ENCODE results near the gene XRCC5.

XRCC5 gene

GRCh38 chr2:216181953-216182461 lies 72.9 kb downstream of the XRCC5 start:
- H3K36me3 ChIP-seq (ENCODE audit: insufficient read depth, low read length): peaks cover 80% of the 10 kb centered on the region
- peaks cover 2% of the 10 kb centered on the region for H3K9me3 ChIP-seq (ENCODE audit: low read length)
- H2AFZ ChIP-seq (ENCODE audit: low read depth, low read length): no peak overlapping the region
- H3K4me1 ChIP-seq (ENCODE audit: insufficient read depth, low read length): peaks cover 1% of the 10 kb centered on the region
- H3K4me3 ChIP-seq (ENCODE audit: low read length): no peak overlapping the region
- no peaks in the 10 kb centered on the region for H3K27me3 ChIP-seq (ENCODE audit: insufficient read depth, low read length)

- Histone ChIP-seq H3K9me3 (ENCODE audit: low read length) (peaks cover 2% of the 10 kb centered on the region), H2AFZ (ENCODE audit: low read depth, low read length) (no peak overlapping the region), H3K36me3 (ENCODE audit: insufficient read depth, low read length) (peaks cover 71% of the 10 kb centered on the region), H3K27me3 (ENCODE audit: insufficient read depth, low read length) (no peaks in the 10 kb centered on the region), H3K4me3 (ENCODE audit: low read length) (no peak overlapping the region), H3K4me1 (ENCODE audit: insufficient read depth, low read length) (peaks cover 14% of the 10 kb centered on the region)
Measured at GRCh38 chr2:216183462-216183861, 74.3 kb downstream of the XRCC5 start.

GRCh38 chr2:216188559-216188850 lies 79.4 kb downstream of the XRCC5 start:
- H3K9me3 ChIP-seq (ENCODE audit: low read length): no peaks in the 10 kb centered on the region
- no peak overlapping the region for H3K4me3 ChIP-seq (ENCODE audit: low read length)
- no peaks in the 10 kb centered on the region for H3K27me3 ChIP-seq (ENCODE audit: insufficient read depth, low read length)
- peaks cover 22% of the 10 kb centered on the region for H3K4me1 ChIP-seq (ENCODE audit: insufficient read depth, low read length)
- peaks cover 57% of the 10 kb centered on the region for H3K36me3 ChIP-seq (ENCODE audit: insufficient read depth, low read length)
- no peak overlapping the region for H2AFZ ChIP-seq (ENCODE audit: low read depth, low read length)

GRCh38 chr2:216188956-216189355 lies 79.8 kb downstream of the XRCC5 start:
- Histone ChIP-seq H3K27me3 (ENCODE audit: insufficient read depth, low read length) (no peaks in the 10 kb centered on the region), H3K4me1 (ENCODE audit: insufficient read depth, low read length) (peaks cover 22% of the 10 kb centered on the region), H3K4me3 (ENCODE audit: low read length) (no peak overlapping the region), H3K36me3 (ENCODE audit: insufficient read depth, low read length) (peaks cover 57% of the 10 kb centered on the region), H3K9me3 (ENCODE audit: low read length) (no peaks in the 10 kb centered on the region), H2AFZ (ENCODE audit: low read depth, low read length) (no peak overlapping the region)

GRCh38 chr2:216189410-216189809 lies 80.3 kb downstream of the XRCC5 start:
- H2AFZ ChIP-seq (ENCODE audit: low read depth, low read length): no peak overlapping the region
- H3K36me3 ChIP-seq (ENCODE audit: insufficient read depth, low read length): peaks cover 58% of the 10 kb centered on the region
- H3K9me3 ChIP-seq (ENCODE audit: low read length): no peaks in the 10 kb centered on the region
- no peaks in the 10 kb centered on the region for H3K27me3 ChIP-seq (ENCODE audit: insufficient read depth, low read length)
- H3K4me1 ChIP-seq (ENCODE audit: insufficient read depth, low read length): peaks cover 22% of the 10 kb centered on the region
- H3K4me3 ChIP-seq (ENCODE audit: low read length): no peak overlapping the region

GRCh38 chr2:216192181-216192580 lies 83.0 kb downstream of the XRCC5 start:
- H3K4me3 ChIP-seq (ENCODE audit: low read length): no peak overlapping the region
- H3K9me3 ChIP-seq (ENCODE audit: low read length): no peaks in the 10 kb centered on the region
- H2AFZ ChIP-seq (ENCODE audit: low read depth, low read length): no peak overlapping the region
- peaks cover 18% of the 10 kb centered on the region for H3K4me1 ChIP-seq (ENCODE audit: insufficient read depth, low read length)
- H3K36me3 ChIP-seq (ENCODE audit: insufficient read depth, low read length): peaks cover 70% of the 10 kb centered on the region
- H3K27me3 ChIP-seq (ENCODE audit: insufficient read depth, low read length): no peaks in the 10 kb centered on the region

GRCh38 chr2:216192931-216193330 lies 83.8 kb downstream of the XRCC5 start:
- Histone ChIP-seq H2AFZ (ENCODE audit: low read depth, low read length) (no peak overlapping the region), H3K4me1 (ENCODE audit: insufficient read depth, low read length) (peaks cover 13% of the 10 kb centered on the region), H3K4me3 (ENCODE audit: low read length) (no peak overlapping the region), H3K36me3 (ENCODE audit: insufficient read depth, low read length) (peaks cover 74% of the 10 kb centered on the region), H3K27me3 (ENCODE audit: insufficient read depth, low read length) (no peaks in the 10 kb centered on the region), H3K9me3 (ENCODE audit: low read length) (no peaks in the 10 kb centered on the region)

GRCh38 chr2:216194013-216194412 lies 84.9 kb downstream of the XRCC5 start:
- H3K4me1 ChIP-seq (ENCODE audit: insufficient read depth, low read length): peaks cover 2% of the 10 kb centered on the region
- no peaks in the 10 kb centered on the region for H3K9me3 ChIP-seq (ENCODE audit: low read length)
- peaks cover 83% of the 10 kb centered on the region for H3K36me3 ChIP-seq (ENCODE audit: insufficient read depth, low read length)
- no peak overlapping the region for H2AFZ ChIP-seq (ENCODE audit: low read depth, low read length)
- H3K4me3 ChIP-seq (ENCODE audit: low read length): no peak overlapping the region
- no peaks in the 10 kb centered on the region for H3K27me3 ChIP-seq (ENCODE audit: insufficient read depth, low read length)

- peaks cover 88% of the 10 kb centered on the region for H3K36me3 ChIP-seq (ENCODE audit: insufficient read depth, low read length)
- no peaks in the 10 kb centered on the region for H3K9me3 ChIP-seq (ENCODE audit: low read length)
- H3K4me3 ChIP-seq (ENCODE audit: low read length): no peak overlapping the region
- H2AFZ ChIP-seq (ENCODE audit: low read depth, low read length): no peak overlapping the region
- H3K27me3 ChIP-seq (ENCODE audit: insufficient read depth, low read length): no peaks in the 10 kb centered on the region
- H3K4me1 ChIP-seq (ENCODE audit: insufficient read depth, low read length): no peaks in the 10 kb centered on the region
Measured at GRCh38 chr2:216194561-216194960, 85.4 kb downstream of the XRCC5 start.

- H3K9me3 ChIP-seq (ENCODE audit: low read length): no peaks in the 10 kb centered on the region
- H3K36me3 ChIP-seq (ENCODE audit: insufficient read depth, low read length): peaks cover 89% of the 10 kb centered on the region
- H2AFZ ChIP-seq (ENCODE audit: low read depth, low read length): no peak overlapping the region
- H3K4me3 ChIP-seq (ENCODE audit: low read length): no peak overlapping the region
- H3K27me3 ChIP-seq (ENCODE audit: insufficient read depth, low read length): no peaks in the 10 kb centered on the region
- no peaks in the 10 kb centered on the region for H3K4me1 ChIP-seq (ENCODE audit: insufficient read depth, low read length)
Measured at GRCh38 chr2:216195565-216196029, 86.4 kb downstream of the XRCC5 start.

GRCh38 chr2:216201692-216202306 lies 92.7 kb downstream of the XRCC5 start:
- H3K4me1 ChIP-seq (ENCODE audit: insufficient read depth, low read length): no peaks in the 10 kb centered on the region
- no peaks in the 10 kb centered on the region for H3K27me3 ChIP-seq (ENCODE audit: insufficient read depth, low read length)
- no peak overlapping the region for H2AFZ ChIP-seq (ENCODE audit: low read depth, low read length)
- no peaks in the 10 kb centered on the region for H3K9me3 ChIP-seq (ENCODE audit: low read length)
- peaks cover 94% of the 10 kb centered on the region for H3K36me3 ChIP-seq (ENCODE audit: insufficient read depth, low read length)
- no peak overlapping the region for H3K4me3 ChIP-seq (ENCODE audit: low read length)

- H3K27me3 ChIP-seq (ENCODE audit: insufficient read depth, low read length): no peaks in the 10 kb centered on the region
- H3K4me1 ChIP-seq (ENCODE audit: insufficient read depth, low read length): no peaks in the 10 kb centered on the region
- H3K4me3 ChIP-seq (ENCODE audit: low read length): no peak overlapping the region
- no peak overlapping the region for H2AFZ ChIP-seq (ENCODE audit: low read depth, low read length)
- H3K36me3 ChIP-seq (ENCODE audit: insufficient read depth, low read length): peaks cover 95% of the 10 kb centered on the region
- H3K9me3 ChIP-seq (ENCODE audit: low read length): no peaks in the 10 kb centered on the region
Measured at GRCh38 chr2:216202626-216203250, 93.6 kb downstream of the XRCC5 start.

- H3K4me1 ChIP-seq (ENCODE audit: insufficient read depth, low read length): no peaks in the 10 kb centered on the region
- H3K36me3 ChIP-seq (ENCODE audit: insufficient read depth, low read length): peaks cover 79% of the 10 kb centered on the region
Measured at GRCh38 chr2:216205486-216205885, 96.3 kb downstream of the XRCC5 start.

More at GRCh38 chr2:216205486-216205885, 96.3 kb downstream of the XRCC5 start:
- H3K4me3 ChIP-seq (ENCODE audit: low read length): no peak overlapping the region
- H2AFZ ChIP-seq (ENCODE audit: low read depth, low read length): no peak overlapping the region
- no peaks in the 10 kb centered on the region for H3K9me3 ChIP-seq (ENCODE audit: low read length)
- no peaks in the 10 kb centered on the region for H3K27me3 ChIP-seq (ENCODE audit: insufficient read depth, low read length)
